IPS-18a (cell line): ENCODE measurements around the gene PRKAR1B.

ENCODE experiments used
- H3K27ac ChIP-seq: one replicate; pipeline ENCODE4 v1.5.1; 2013; ENCODE audit warnings: low read length
- H3K27me3 ChIP-seq: one replicate; pipeline ENCODE4 v1.6.1; 2013; ENCODE audit warnings: mild to moderate bottlenecking, low read length; ENCODE audit not compliant: control insufficient read depth, insufficient read depth
- H3K36me3 ChIP-seq: one replicate; pipeline ENCODE4 v1.6.1; 2013; ENCODE audit warnings: low read depth, low read length; ENCODE audit not compliant: control insufficient read depth
- H3K4me1 ChIP-seq: one replicate; pipeline ENCODE4 v1.6.1; 2013; ENCODE audit warnings: low read depth, low read length; ENCODE audit not compliant: control insufficient read depth
- H3K4me3 ChIP-seq: one replicate; pipeline ENCODE4 v1.5.1; 2013; ENCODE audit warnings: low read length
- H3K9ac ChIP-seq: one replicate; pipeline ENCODE4 v1.6.1; 2013; ENCODE audit warnings: mild to moderate bottlenecking, low read length, moderate library complexity
- H3K9me3 ChIP-seq: one replicate; pipeline ENCODE4 v1.6.1; 2013; ENCODE audit warnings: low read depth, low read length; ENCODE audit not compliant: control insufficient read depth

PRKAR1B gene

GRCh38 chr7:727806-728460, 852 bp upstream of the PRKAR1B start:
- Histone ChIP-seq H3K27ac (no peak overlapping the region), H3K4me1 (peaks cover 11% of the 10 kb centered on the region), H3K27me3 (no peaks in the 10 kb centered on the region), H3K4me3 (peak overlapping the region; percentile 58), H3K36me3 (peaks cover 12% of the 10 kb centered on the region), H3K9me3 (no peaks in the 10 kb centered on the region), H3K9ac (no peak overlapping the region)

- Histone ChIP-seq H3K27ac (no peak overlapping the region), H3K4me1 (peaks cover 11% of the 10 kb centered on the region), H3K27me3 (no peaks in the 10 kb centered on the region), H3K4me3 (peak overlapping the region; percentile 70), H3K9ac (peak overlapping the region; percentile 77), H3K36me3 (peaks cover 19% of the 10 kb centered on the region), H3K9me3 (no peaks in the 10 kb centered on the region)
Observed at GRCh38 chr7:726854-727103, 302 bp downstream of the PRKAR1B start.

GRCh38 chr7:726084-726853, 812 bp downstream of the PRKAR1B start, which contains the start of gene DNAAF5:
Gene DNAAF5, plus strand, starts transcription at chr7:726699. Its CDS starts 22 bp downstream, at chr7:726721.
- H3K36me3 ChIP-seq = peaks cover 21% of the 10 kb centered on the region

GRCh38 chr7:725223-726005, 1.7 kb downstream of the PRKAR1B start:
- Histone ChIP-seq H3K9ac (peak overlapping the region; percentile 77), H3K27ac (no peak overlapping the region), H3K36me3 (peaks cover 14% of the 10 kb centered on the region), H3K4me3 (peak overlapping the region; percentile 70), H3K27me3 (no peaks in the 10 kb centered on the region), H3K9me3 (no peaks in the 10 kb centered on the region), H3K4me1 (peaks cover 11% of the 10 kb centered on the region)

More at GRCh38 chr7:726084-726853, 812 bp downstream of the PRKAR1B start, which contains the start of gene DNAAF5:
- Histone ChIP-seq H3K9me3 (no peaks in the 10 kb centered on the region), H3K4me3 (peak within 1 kb of the TSS; percentile 70), H3K9ac (peak within 1 kb of the TSS; percentile 77), H3K27me3 (no peaks in the 10 kb centered on the region), H3K4me1 (peaks cover 11% of the 10 kb centered on the region), H3K27ac (no peak within 1 kb of the TSS)

GRCh38 chr7:724298-724697, 2.8 kb downstream of the PRKAR1B start:
- Histone ChIP-seq H3K9me3 (no peaks in the 10 kb centered on the region), H3K27ac (no peak overlapping the region), H3K4me3 (no peak overlapping the region), H3K36me3 (peaks cover 14% of the 10 kb centered on the region), H3K27me3 (no peaks in the 10 kb centered on the region), H3K4me1 (peaks cover 11% of the 10 kb centered on the region), H3K9ac (no peak overlapping the region)

DNA sequence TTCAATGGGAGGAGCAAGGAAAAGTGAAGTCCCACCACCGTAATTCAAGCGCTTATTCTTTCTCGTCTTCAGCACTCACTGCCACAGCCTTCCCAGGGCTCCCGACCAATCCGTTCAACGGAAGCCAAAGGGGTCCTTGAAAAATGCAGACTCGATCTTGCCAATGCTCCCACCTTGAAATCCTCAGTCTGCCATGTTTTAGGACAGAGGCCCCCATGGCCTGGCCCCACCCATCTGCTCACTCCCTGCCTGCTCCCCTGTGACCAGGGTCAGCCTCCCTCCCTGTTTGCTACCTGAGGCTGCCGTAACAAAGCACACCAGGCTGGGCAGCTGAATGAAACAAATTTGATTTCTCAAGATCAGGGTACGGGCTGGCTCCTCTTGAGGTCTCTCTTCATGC, 3.5 kb downstream of the PRKAR1B start:
- Histone ChIP-seq H3K9ac (no peak overlapping the region), H3K9me3 (no peaks in the 10 kb centered on the region), H3K4me1 (peaks cover 11% of the 10 kb centered on the region), H3K4me3 (no peak overlapping the region), H3K27ac (no peak overlapping the region), H3K36me3 (peaks cover 14% of the 10 kb centered on the region), H3K27me3 (no peaks in the 10 kb centered on the region)

- Histone ChIP-seq H3K9me3 (no peaks in the 10 kb centered on the region), H3K4me1 (peaks cover 4% of the 10 kb centered on the region), H3K4me3 (no peak overlapping the region), H3K27ac (no peak overlapping the region), H3K27me3 (no peaks in the 10 kb centered on the region), H3K36me3 (peaks cover 14% of the 10 kb centered on the region), H3K9ac (no peak overlapping the region)
Observed at GRCh38 chr7:721619-722248, 5.3 kb downstream of the PRKAR1B start.

GRCh38 chr7:716636-717035, 10.4 kb downstream of the PRKAR1B start:
- H3K4me1 ChIP-seq = no peaks in the 10 kb centered on the region
- no peaks in the 10 kb centered on the region for H3K9me3 ChIP-seq
- no peak overlapping the region for H3K4me3 ChIP-seq
- no peaks in the 10 kb centered on the region for H3K27me3 ChIP-seq
- H3K27ac ChIP-seq = no peak overlapping the region
- no peak overlapping the region for H3K9ac ChIP-seq
- H3K36me3 ChIP-seq = peaks cover 2% of the 10 kb centered on the region

- no peaks in the 10 kb centered on the region for H3K9me3 ChIP-seq
- no peaks in the 10 kb centered on the region for H3K27me3 ChIP-seq
- H3K4me1 ChIP-seq = no peaks in the 10 kb centered on the region
- no peak overlapping the region for H3K9ac ChIP-seq
- H3K36me3 ChIP-seq = no peaks in the 10 kb centered on the region
- no peak overlapping the region for H3K27ac ChIP-seq
- no peak overlapping the region for H3K4me3 ChIP-seq
Observed at GRCh38 chr7:716222-716621, 10.9 kb downstream of the PRKAR1B start.

- H3K4me1 ChIP-seq = peaks cover 2% of the 10 kb centered on the region
- no peaks in the 10 kb centered on the region for H3K27me3 ChIP-seq
- no peaks in the 10 kb centered on the region for H3K9me3 ChIP-seq
- no peak overlapping the region for H3K27ac ChIP-seq
- H3K36me3 ChIP-seq = no peaks in the 10 kb centered on the region
- H3K4me3 ChIP-seq = no peak overlapping the region
- H3K9ac ChIP-seq = no peak overlapping the region
Observed at GRCh38 chr7:714251-714671, 12.8 kb downstream of the PRKAR1B start.

DNA sequence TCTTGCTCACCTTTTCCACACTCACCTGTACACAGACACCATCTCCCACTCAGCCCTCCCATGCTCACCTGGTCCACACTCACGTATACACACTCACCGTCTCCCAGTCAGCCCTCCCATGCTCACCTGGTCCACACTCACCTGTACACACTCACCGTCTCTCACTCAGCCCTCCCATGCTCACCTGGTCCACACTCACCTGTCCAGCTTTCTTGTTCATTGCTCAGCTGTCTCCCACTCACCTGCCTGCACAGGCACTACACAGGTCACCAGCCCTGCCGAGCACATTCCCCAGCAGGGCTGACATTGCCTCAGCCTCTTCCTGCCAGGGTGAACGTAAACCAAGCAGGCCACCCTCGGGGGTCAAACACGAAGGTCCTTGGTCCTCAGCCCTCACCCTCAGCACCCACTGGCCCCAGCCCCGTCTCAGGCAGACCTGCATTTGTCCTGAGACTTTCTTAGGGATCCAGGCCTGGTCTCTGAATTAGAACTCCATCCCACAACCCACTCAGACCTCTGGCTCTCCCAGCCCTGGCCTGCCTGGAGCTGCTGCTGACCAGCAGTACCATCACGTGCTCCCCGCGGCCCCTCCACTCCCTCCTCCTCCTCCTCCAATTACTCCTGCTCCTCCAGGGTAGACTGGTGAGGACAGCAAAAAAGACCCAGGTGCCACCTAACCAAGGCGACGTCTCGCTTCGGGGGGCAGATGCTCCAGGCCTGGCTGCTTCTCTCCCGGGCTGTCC, 13.4 kb downstream of the PRKAR1B start:
- no peaks in the 10 kb centered on the region for H3K27me3 ChIP-seq
- no peak overlapping the region for H3K9ac ChIP-seq
- H3K36me3 ChIP-seq = no peaks in the 10 kb centered on the region
- H3K27ac ChIP-seq = no peak overlapping the region
- H3K4me1 ChIP-seq = peaks cover 2% of the 10 kb centered on the region
- no peaks in the 10 kb centered on the region for H3K9me3 ChIP-seq
- no peak overlapping the region for H3K4me3 ChIP-seq
